MV-4-11 (cell line): ENCODE measurements around the gene OR4D11.
A peak's percentile ranks its signal among the peaks of the same experiment; 100 is the strongest.

Experiments used
- DNase-seq: peaks from one replicate; lab custom pipeline; 2025; lab: John Stamatoyannopoulos, UW

The OR4D11 gene

DNA sequence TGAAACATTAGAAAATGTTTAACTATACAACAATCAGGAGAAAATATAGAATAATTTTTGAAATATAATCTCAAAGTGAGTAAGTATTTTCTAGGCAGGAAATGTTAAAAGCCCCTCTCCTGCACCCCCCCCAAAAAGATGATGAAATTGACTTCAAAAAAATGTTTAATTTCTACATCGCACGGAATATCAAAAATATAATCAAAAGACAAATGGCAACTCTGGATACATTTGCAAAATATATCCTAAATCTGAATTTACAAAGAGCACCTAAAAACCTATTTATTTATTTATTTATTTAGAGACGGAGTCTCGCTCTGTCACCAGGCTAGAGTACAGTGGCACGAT, 44.9 kb downstream of the OR4D11 start:
- no peak for DNase-seq

DNA sequence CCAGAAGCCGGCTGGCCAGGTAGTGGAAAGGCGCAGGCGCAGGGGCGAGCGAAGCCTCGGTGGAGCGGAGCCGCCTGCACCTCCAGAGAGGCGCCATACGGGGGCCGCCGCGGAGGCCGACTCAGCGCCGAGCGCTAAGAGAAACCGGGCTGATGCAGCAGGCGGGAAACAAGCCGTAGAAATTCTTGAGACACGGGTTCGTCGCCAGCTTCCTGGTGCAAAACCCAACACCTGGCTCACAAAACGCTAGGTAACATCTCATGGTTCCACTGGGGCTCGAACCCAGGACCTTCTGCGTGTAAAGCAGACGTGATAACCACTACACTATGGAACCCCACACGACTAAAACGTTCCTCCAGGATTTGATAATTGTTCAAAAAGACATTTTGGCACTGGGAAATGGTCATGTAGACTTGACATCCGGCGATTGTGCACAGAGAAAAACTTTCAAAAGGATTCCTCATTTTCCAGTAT, 47.0 kb downstream of the OR4D11 start:
- peak; percentile 91 for DNase-seq

DNA sequence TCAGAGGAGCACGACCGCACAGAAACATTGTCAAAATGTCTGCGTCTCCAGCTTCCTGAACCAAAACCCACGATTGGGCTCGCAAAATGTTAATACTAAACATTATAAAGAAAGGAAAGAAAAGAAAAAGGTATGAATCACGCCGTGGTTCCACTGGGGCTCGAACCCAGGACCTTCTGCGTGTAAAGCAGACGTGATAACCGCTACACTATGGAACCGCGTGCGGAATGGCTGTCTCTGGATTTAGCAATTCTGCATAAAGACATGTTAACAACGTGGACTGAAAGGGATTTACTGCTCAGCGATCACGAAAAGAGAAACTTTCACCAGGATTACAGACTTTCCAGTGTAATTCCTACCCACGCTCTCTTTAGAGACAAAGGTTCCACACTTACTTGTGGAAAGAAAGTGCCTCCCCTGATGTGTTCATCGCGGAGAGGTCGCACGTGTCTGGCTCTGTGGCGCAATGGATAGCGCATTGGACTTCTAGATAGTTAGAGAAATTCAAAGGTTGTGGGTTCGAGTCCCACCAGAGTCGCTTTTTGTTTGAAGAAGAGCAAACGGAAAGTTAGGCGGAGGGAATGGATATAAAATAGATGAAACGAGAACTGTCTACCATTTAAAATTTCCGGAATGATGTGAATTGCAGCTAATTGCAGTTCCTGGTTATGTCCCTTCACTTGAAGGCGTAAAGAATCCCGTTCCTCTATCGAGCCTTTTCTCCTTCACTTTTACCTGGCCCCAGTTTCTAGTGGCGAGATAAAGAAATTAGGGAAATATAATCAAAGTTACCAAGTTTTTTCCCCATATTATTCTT, 47.7 kb downstream of the OR4D11 start:
- peak; percentile 91 for DNase-seq

DNA sequence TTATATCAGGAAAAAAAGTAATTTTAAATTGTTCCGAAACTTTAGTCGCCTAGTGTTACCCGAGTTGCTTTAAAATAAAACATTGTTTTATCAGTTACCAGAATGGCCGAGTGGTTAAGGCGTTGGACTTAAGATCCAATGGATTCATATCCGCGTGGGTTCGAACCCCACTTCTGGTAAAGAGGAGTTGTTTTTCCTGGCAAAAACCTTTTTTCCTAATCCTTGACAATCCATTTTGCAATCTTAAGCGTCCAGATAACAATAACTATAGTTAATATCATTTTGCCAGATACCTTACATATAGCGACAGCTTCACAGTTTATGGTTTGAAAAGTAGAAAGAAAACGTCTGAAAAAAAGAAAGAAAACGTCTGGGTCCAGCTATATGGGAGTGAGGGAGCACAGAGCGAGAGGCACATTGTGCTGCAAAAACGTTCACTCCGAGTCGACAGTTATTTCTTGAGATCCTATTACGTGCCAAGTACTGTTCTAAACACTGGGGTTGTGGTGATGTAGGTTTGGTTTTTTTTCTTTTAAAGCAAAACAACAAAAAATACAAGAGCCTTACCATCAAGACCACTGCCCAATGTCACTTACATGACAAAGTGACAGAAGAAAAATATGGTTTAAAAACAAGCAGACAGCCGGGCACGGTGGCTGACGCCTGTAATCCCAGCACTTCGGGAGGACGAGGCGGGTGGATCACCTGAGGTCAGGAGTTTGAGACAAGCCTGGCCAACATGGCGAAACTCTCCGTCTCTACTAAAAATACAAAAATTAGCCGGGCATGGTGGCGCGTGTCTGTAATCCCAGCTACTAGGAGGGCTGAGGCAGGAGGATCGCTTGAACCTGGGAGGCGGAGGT, 48.5 kb downstream of the OR4D11 start:
- DNase-seq, result peak; percentile 66

DNA sequence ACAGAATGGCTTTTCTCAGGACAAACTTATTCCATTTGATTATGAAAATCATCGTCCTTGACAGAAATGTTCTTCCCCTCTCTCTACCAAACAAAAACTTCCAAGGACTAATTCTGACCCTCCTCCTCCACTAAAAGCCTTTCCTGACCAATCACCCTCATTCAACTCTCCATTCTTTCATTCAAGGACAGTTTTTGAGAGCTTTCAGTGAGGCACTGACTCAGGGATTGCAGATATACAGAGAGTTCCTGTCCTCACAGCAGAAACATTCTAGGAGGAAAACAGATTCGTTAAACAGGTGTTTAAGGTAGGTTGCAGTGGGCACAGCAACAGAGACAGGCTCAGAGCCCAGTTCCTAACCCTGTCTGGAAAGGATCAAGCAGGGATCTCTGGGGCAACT, 49.5 kb downstream of the OR4D11 start:
- no peak for DNase-seq

DNA sequence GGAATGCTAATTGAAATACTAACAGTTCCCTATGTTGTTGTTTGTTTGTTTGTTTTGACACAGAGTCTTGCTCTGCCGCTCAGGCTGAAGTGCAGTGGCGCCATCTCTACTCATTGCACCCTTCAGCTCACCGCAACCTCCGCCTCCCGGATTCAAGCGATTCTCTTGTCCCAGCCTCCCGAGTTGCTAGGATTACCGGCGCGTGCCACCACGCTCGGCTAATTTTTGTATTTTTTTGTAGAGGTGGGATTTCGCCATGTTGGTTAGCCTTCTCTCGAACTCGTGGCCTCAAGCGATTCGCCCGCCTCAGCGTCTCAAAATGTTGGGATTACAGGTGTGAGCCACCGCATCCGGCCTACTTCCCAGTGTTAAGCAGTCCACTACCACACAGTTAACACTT, 49.9 kb downstream of the OR4D11 start:
- DNase-seq, result no peak
